AG04449 (cell line): ENCODE results near the gene C18orf63.

Source experiments
- CTCF ChIA-PET: fragments of 350-600 bp; formaldehyde crosslinking; extraction: SDS; loops from one replicate; lab custom pipeline; 2021; ENCODE audit warnings: antibody characterized with exemption; lab: Yijun Ruan, JAX
- POLR2A ChIA-PET: fragments of 400-600, 350-600 bp; formaldehyde crosslinking; extraction: SDS; loops from one replicate; lab custom pipeline; 2020; ENCODE audit warnings: antibody characterized with exemption, inconsistent platforms; lab: Yijun Ruan, JAX
- DNase-seq: peaks from one replicate; pipeline ENCODE4 v3.0.0-alpha.2; 2010; ENCODE audit warnings: low read depth, low spot score
- H3K4me3 ChIP-seq: 2 replicates; pipeline ENCODE4 v1.5.1; 2011; ENCODE audit warnings: low read depth, mild to moderate bottlenecking, control low read depth, low read length
- CTCF ChIP-seq: IDR thresholded peaks from one replicate; pipeline ENCODE4 v1.5.1; 2011; ENCODE audit warnings: mild to moderate bottlenecking, moderate library complexity, low read length, control low read depth, inconsistent platforms; ENCODE audit not compliant: insufficient read depth; ENCODE audit errors: missing control alignments

Gene C18orf63

GRCh38 chr18:74329688-74330205 lies 14.1 kb downstream of the C18orf63 start:
- TF ChIP-seq CTCF: no peak
- CTCF ChIA-PET: interaction anchor here (1.4 kb wide), 1 partner anchor 23 kb away, joined by 6 read pairs; no protein-coding TSS in a partner anchor
- DNase-seq: no peak
- no peak overlapping the region for H3K4me3 ChIP-seq
- POLR2A ChIA-PET: no interaction called here

GRCh38 chr18:74331404-74331803 lies 15.8 kb downstream of the C18orf63 start:
- TF ChIP-seq CTCF: peak; percentile 50
- no peak for DNase-seq
- POLR2A ChIA-PET: no interaction called here
- H3K4me3 ChIP-seq: no peak overlapping the region
- CTCF ChIA-PET: interaction anchor here (1.0 to 1.4 kb wide), 3 partner anchors 22 to 141 kb away, joined by 3 to 6 read pairs (median 3); no protein-coding TSS in a partner anchor

- no peak overlapping the region for H3K4me3 ChIP-seq
- ChIA-PET CTCF (interaction anchor here (0.8 to 2.0 kb wide), 2 partner anchors 136 to 140 kb away, joined by 3 to 4 read pairs; no protein-coding TSS in a partner anchor), POLR2A (no interaction called here)
- no peak for DNase-seq
- TF ChIP-seq CTCF: no peak
Measured at GRCh38 chr18:74333091-74333490, 17.5 kb downstream of the C18orf63 start.

- DNase-seq: no peak
- no peak overlapping the region for H3K4me3 ChIP-seq
- ChIA-PET POLR2A (no interaction called here), CTCF (interaction anchor here (0.8 to 2.0 kb wide), 2 partner anchors 19 to 141 kb away, joined by 3 to 4 read pairs; no protein-coding TSS in a partner anchor)
- TF ChIP-seq CTCF: no peak
Measured at GRCh38 chr18:74334242-74334893, 18.7 kb downstream of the C18orf63 start.

- no peak overlapping the region for H3K4me3 ChIP-seq
- CTCF ChIA-PET: no interaction called here
- POLR2A ChIA-PET: no interaction called here
- DNase-seq: no peak
- no peak for TF ChIP-seq CTCF
Measured at GRCh38 chr18:74336656-74337055, 21.0 kb downstream of the C18orf63 start.

GRCh38 chr18:74337155-74337911 lies 21.7 kb downstream of the C18orf63 start:
- DNase-seq: no peak
- no peak for TF ChIP-seq CTCF
- ChIA-PET POLR2A (no interaction called here), CTCF (interaction anchor here (2.7 kb wide), 1 partner anchor 16 kb away, joined by 11 read pairs; no protein-coding TSS in a partner anchor)
- no peak overlapping the region for H3K4me3 ChIP-seq
